HL-60 (cell line): ENCODE measurements around the gene TLE3.

Experiments
- GABPA ChIP-seq: IDR thresholded peaks from 2 replicates; pipeline ENCODE4 v1.6.1; 2012; ENCODE audit warnings: low read depth
- TF ChIP-seq, protein P1 (sequence below): IDR thresholded peaks from one replicate; pipeline ENCODE4 v1.5.1; 2011; ENCODE audit warnings: low read length, control low read depth, inconsistent platforms; ENCODE audit not compliant: insufficient read depth
- TF ChIP-seq, protein P2 (sequence below): IDR thresholded peaks from 2 replicates; pipeline ENCODE4 v1.6.1; 2012; ENCODE audit warnings: low read depth; ENCODE audit not compliant: insufficient replicate concordance

DNA sequence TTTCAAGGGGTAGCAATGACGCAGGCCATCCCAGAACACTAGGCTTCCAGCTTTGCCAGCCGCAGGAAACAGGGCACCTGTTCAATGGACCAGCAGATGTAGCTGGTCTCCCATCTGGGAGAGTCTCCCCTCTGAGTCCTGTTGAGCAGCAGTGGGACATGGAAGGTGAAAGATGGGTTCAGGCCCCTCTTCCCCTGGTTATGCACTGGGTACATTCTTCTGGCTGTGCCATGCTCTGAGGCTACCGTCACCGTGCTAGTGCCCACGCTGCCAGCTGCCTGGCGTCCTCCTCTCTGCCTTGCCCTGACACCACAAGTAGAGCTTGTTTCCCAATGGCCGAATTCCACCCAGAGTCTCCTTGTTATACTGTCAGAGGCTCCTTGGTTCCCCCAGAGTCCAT, 63.1 kb downstream of the TLE3 start:
- TF ChIP-seq, protein P1, sequence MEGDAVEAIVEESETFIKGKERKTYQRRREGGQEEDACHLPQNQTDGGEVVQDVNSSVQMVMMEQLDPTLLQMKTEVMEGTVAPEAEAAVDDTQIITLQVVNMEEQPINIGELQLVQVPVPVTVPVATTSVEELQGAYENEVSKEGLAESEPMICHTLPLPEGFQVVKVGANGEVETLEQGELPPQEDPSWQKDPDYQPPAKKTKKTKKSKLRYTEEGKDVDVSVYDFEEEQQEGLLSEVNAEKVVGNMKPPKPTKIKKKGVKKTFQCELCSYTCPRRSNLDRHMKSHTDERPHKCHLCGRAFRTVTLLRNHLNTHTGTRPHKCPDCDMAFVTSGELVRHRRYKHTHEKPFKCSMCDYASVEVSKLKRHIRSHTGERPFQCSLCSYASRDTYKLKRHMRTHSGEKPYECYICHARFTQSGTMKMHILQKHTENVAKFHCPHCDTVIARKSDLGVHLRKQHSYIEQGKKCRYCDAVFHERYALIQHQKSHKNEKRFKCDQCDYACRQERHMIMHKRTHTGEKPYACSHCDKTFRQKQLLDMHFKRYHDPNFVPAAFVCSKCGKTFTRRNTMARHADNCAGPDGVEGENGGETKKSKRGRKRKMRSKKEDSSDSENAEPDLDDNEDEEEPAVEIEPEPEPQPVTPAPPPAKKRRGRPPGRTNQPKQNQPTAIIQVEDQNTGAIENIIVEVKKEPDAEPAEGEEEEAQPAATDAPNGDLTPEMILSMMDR: no peak
- TF ChIP-seq, protein P2, sequence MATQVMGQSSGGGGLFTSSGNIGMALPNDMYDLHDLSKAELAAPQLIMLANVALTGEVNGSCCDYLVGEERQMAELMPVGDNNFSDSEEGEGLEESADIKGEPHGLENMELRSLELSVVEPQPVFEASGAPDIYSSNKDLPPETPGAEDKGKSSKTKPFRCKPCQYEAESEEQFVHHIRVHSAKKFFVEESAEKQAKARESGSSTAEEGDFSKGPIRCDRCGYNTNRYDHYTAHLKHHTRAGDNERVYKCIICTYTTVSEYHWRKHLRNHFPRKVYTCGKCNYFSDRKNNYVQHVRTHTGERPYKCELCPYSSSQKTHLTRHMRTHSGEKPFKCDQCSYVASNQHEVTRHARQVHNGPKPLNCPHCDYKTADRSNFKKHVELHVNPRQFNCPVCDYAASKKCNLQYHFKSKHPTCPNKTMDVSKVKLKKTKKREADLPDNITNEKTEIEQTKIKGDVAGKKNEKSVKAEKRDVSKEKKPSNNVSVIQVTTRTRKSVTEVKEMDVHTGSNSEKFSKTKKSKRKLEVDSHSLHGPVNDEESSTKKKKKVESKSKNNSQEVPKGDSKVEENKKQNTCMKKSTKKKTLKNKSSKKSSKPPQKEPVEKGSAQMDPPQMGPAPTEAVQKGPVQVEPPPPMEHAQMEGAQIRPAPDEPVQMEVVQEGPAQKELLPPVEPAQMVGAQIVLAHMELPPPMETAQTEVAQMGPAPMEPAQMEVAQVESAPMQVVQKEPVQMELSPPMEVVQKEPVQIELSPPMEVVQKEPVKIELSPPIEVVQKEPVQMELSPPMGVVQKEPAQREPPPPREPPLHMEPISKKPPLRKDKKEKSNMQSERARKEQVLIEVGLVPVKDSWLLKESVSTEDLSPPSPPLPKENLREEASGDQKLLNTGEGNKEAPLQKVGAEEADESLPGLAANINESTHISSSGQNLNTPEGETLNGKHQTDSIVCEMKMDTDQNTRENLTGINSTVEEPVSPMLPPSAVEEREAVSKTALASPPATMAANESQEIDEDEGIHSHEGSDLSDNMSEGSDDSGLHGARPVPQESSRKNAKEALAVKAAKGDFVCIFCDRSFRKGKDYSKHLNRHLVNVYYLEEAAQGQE: no peak
- TF ChIP-seq GABPA: no peak
